ENCODE data around the gene PAQR9.

The PAQR9 gene

GRCh38 chr3:142914286-142914811 is 49.1 kb downstream of the PAQR9 start:
- DNase-seq = no peak

GRCh38 chr3:142913432-142913831 is 50.0 kb downstream of the PAQR9 start:
- DNase-seq = no peak

DNA sequence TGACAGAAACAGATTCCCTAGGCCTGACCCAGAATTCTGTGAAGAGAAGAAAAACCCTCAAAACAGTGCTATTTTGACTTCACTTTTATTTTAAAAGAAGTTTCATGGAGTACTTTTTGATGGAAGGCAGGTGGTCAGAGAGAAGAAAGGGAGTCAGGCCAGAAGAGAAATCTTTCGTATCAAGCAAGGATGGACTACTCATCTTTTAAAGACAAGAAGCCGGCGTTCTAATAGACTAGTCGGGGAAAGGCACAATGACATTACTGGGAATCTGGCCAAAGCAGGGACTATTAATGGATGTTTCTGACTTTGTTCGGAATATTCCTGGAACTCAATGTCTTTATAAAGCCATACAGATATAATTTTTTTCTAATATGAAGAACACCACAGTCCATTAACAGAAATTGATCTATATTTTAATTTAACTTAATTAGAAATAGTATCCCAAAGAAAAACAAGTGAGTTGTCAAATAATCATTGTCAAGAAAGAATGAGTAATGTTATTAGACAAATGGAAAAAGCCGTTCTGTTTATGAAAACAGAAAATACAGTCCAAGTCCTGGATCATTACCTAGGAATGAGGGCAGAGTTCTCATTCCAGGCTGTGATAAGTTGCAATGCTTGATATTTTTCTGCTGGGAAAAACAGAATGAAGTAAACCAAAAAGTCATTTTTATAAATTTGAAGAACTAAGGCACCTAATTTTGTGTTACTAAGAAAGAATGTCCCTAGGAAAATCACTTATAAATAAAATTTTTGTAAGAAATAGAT is 50.9 kb downstream of the PAQR9 start:
- DNase-seq = no peak

Data from T-helper 9 cell (primary cell).